ENCODE data around the gene BLOC1S5. TPM values are rescaled to one million over a fixed set of nuclear protein-coding genes. Genes with fewer than 3 reads are reported as not detected.
"Not testable (repeated sequence)": the region's sequence is repeated elsewhere in the genome, so short reads cannot be mapped to it uniquely, and the experiment has no call there.

BLOC1S5 gene
- total RNA-seq, 4 donors from 2014 or later: 15.5 to 242 (median 38.8) TPM

DNA sequence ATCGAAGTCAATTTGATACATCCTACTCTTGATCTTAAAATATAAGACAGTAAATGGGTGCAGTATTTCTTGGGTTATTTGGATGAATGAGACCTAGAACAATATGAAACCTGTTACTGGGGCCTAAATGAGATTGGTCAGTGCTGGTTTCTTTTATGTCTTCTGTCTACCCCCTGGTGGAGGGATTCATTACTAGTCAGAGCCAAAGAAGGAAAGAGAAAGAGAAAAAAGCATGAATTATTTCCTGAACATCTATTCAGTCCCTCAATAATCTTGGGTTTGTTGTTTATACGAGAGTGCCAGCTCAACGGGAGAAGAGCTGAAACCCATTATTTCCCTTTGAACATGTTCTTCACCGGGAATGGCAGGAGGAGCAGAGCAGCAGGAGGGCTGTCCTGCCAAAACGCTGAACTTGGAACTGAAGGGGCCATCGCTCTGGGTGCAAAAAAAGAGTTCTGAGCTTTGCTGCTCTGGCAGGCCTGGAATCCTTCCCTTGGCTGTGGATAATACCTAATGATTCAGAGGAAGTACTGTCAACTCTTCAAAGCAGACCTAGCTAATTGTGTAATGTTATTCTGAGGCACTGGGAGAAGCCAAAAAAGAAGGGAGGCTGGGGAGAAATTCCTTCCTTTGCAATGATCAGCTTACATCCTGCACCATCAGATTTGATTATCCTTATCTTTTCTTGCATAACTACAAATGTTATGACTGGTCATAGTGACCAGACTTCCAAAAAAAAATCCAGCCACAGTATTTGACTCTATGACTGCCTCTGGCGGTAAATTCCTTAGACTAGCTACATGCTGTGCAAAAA lies 72.0 kb downstream of the BLOC1S5 start:
- intact Hi-C loops (cut with DNase I; ENCODE audit: low total_unique reads): loop anchor here (10.0 kb wide), 1 partner anchor 267 kb away; the partner anchor contains the start of gene BMP6
- TF ChIP-seq CTCF (IDR thresholded peaks at IDR 0.05): peak; percentile 33 to 55 (median 40)
- TF ChIP-seq POLR2A (IDR thresholded peaks at IDR 0.05): no peak
- no peaks in the 10 kb centered on the region for H3K27me3 ChIP-seq
- H3K36me3 ChIP-seq: no peaks in the 10 kb centered on the region
- no peak overlapping the region for H3K4me3 ChIP-seq
- no peaks in the 10 kb centered on the region for H3K9me3 ChIP-seq
- H3K4me1 ChIP-seq: no peaks in the 10 kb centered on the region
- DNase-seq: peak; percentile 50 to 64
- peak overlapping the region; percentile 39 to 60 for H3K27ac ChIP-seq

DNA sequence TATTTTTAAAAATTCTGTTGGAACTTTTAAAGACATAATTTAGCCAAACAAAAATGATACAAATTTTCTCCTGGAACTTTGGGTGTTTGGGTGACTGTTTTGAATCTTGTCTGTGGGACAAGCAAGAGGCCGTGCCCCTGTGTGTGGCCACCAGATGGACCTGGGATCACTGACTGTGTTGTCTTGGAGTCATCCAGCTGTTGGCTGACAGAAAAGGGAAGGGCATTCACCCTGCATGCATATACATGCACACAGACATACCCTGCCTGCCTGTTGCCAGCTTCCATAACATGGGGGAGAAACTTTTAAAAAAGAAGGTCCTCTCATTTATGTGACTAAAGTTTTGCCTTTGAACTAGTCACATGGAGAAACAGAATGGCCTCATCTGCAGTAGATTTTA lies 72.7 kb downstream of the BLOC1S5 start:
- intact Hi-C loops (cut with DNase I; ENCODE audit: low total_unique reads): loop anchor here (10.0 kb wide), 1 partner anchor 267 kb away; the partner anchor contains the start of gene BMP6
- no peaks in the 10 kb centered on the region for H3K4me1 ChIP-seq
- no peak overlapping the region for H3K4me3 ChIP-seq
- no peaks in the 10 kb centered on the region for H3K36me3 ChIP-seq
- H3K27ac ChIP-seq: peak overlapping the region; percentile 39 to 60
- H3K27me3 ChIP-seq: no peaks in the 10 kb centered on the region
- TF ChIP-seq POLR2A (IDR thresholded peaks at IDR 0.05): no peak
- TF ChIP-seq CTCF (IDR thresholded peaks at IDR 0.05): no peak
- no peak for DNase-seq
- H3K9me3 ChIP-seq: no peaks in the 10 kb centered on the region

GRCh38 chr6:7986219-7986618 lies 78.0 kb downstream of the BLOC1S5 start:
- no peak for DNase-seq
- H3K4me3 ChIP-seq: no peak overlapping the region
- no peaks in the 10 kb centered on the region for H3K27me3 ChIP-seq
- H3K4me1 ChIP-seq: no peaks in the 10 kb centered on the region
- TF ChIP-seq CTCF (IDR thresholded peaks at IDR 0.05) (no peak), POLR2A (IDR thresholded peaks at IDR 0.05) (no peak)
- H3K27ac ChIP-seq: no peak overlapping the region
- no peaks in the 10 kb centered on the region for H3K36me3 ChIP-seq
- H3K9me3 ChIP-seq: no peaks in the 10 kb centered on the region
- intact Hi-C loops (cut with DNase I; ENCODE audit: low total_unique reads): no loop called here

GRCh38 chr6:7983967-7984366 lies 80.2 kb downstream of the BLOC1S5 start:
- H3K4me1 ChIP-seq; H3K4me3 ChIP-seq; DNase-seq; H3K27ac ChIP-seq; H3K9me3 ChIP-seq; H3K27me3 ChIP-seq; H3K36me3 ChIP-seq; intact Hi-C loops (cut with DNase I; ENCODE audit: low total_unique reads): not testable (repeated sequence)

- no peaks in the 10 kb centered on the region for H3K27me3 ChIP-seq
- no peak overlapping the region for H3K27ac ChIP-seq
- no peak for TF ChIP-seq POLR2A (IDR thresholded peaks at IDR 0.05)
- no peak for TF ChIP-seq CTCF (IDR thresholded peaks at IDR 0.05)
- no peaks in the 10 kb centered on the region for H3K36me3 ChIP-seq
- peaks cover 0 to 6% of the 10 kb centered on the region in 2 donors for H3K4me1 ChIP-seq
- H3K9me3 ChIP-seq: no peaks in the 10 kb centered on the region
- no peak for DNase-seq
- H3K4me3 ChIP-seq: no peak overlapping the region
- intact Hi-C loops (cut with DNase I; ENCODE audit: low total_unique reads): no loop called here
Measured at GRCh38 chr6:7979831-7980230, 84.4 kb downstream of the BLOC1S5 start.
